Measurements from ENCODE around the gene TNS3. TPM values are rescaled to one million over a fixed set of nuclear protein-coding genes. Genes with fewer than 3 reads are reported as not detected.

Gene TNS3
- total RNA-seq, result 100 to 1,000 TPM; 122 to 247 (median 152) TPM
- 10 to 100 TPM; 17.7 to 31.4 (median 20.9) TPM for polyA plus RNA-seq
- long read RNA-seq, donor 1, full-length matches to known transcripts, result 1 of 27 reads
- long read RNA-seq, donor 1, partial matches to known transcripts, result 26 of 27 reads
- long read RNA-seq, donor 1, other reads (novel, unspliced or antisense), result 0 of 27 reads
- long read RNA-seq, donor 2, partial matches to known transcripts, result 16 of 17 reads
- long read RNA-seq, donor 2, other reads (novel, unspliced or antisense), result 0 of 17 reads

GRCh38 chr7:47581804-47582763 is at the start of gene TNS3:
Gene TNS3 (minus strand): TSS chr7:47582111. CDS start chr7:47439636, 142,475 bp downstream.
- Histone ChIP-seq H3K36me3 (no peaks in the 10 kb centered on the region), H3K9me3 (no peaks in the 10 kb centered on the region), H3K27me3 (replicated peaks in 1 of 7) (peaks cover 0 to 26% (median 0%) of the 10 kb centered on the region in 7 donors), H3K4me3 (peak within 1 kb of the TSS; percentile 50 to 86 (median 60)), H3K27ac (peak within 1 kb of the TSS; percentile 70 to 93 (median 90)), H3K4me1 (peaks cover 31 to 84% (median 61%) of the 10 kb centered on the region in 6 donors)
- intact Hi-C loops (cut with DNase I; ENCODE audit: low total_unique reads), result no loop called here
- TF ChIP-seq POLR2A (IDR thresholded peaks at IDR 0.05) (no peak), POLR2AphosphoS5 (IDR thresholded peaks at IDR 0.05) (peak; percentile 15 to 77 (median 75)), CTCF (IDR thresholded peaks at IDR 0.05 in 8 of 11, conservative IDR thresholded peaks at IDR 0.05 in 3 of 11) (peak in 6 of 11 experiments; percentile 19 to 50 (median 36))
- peak; percentile 86 for DNase-seq
- 8 to 13% (median 8%) methylated on average over 56 to 85 of the region's 85 CpGs for WGBS, 5 donors

- H3K4me3 ChIP-seq, result no peak overlapping the region
- no peak for TF ChIP-seq POLR2AphosphoS5 (IDR thresholded peaks at IDR 0.05)
- TF ChIP-seq CTCF (IDR thresholded peaks at IDR 0.05 in 8 of 11, conservative IDR thresholded peaks at IDR 0.05 in 3 of 11), result no peak
- TF ChIP-seq POLR2A (IDR thresholded peaks at IDR 0.05), result no peak
- H3K36me3 ChIP-seq, result no peaks in the 10 kb centered on the region
- H3K4me1 ChIP-seq, result peaks cover 0 to 56% (median 21%) of the 10 kb centered on the region in 6 donors
- 88 to 94% (median 91%) methylated on average over 11 to 13 of the region's 13 CpGs for WGBS, 5 donors
- DNase-seq, result no peak
- H3K27ac ChIP-seq, result no peak overlapping the region
- intact Hi-C loops (cut with DNase I; ENCODE audit: low total_unique reads), result no loop called here
- no peaks in the 10 kb centered on the region for H3K9me3 ChIP-seq
- no peaks in the 10 kb centered on the region for H3K27me3 ChIP-seq (replicated peaks in 1 of 7)
Measured at GRCh38 chr7:47631711-47632110, 49.8 kb upstream of the TNS3 start.

DNA sequence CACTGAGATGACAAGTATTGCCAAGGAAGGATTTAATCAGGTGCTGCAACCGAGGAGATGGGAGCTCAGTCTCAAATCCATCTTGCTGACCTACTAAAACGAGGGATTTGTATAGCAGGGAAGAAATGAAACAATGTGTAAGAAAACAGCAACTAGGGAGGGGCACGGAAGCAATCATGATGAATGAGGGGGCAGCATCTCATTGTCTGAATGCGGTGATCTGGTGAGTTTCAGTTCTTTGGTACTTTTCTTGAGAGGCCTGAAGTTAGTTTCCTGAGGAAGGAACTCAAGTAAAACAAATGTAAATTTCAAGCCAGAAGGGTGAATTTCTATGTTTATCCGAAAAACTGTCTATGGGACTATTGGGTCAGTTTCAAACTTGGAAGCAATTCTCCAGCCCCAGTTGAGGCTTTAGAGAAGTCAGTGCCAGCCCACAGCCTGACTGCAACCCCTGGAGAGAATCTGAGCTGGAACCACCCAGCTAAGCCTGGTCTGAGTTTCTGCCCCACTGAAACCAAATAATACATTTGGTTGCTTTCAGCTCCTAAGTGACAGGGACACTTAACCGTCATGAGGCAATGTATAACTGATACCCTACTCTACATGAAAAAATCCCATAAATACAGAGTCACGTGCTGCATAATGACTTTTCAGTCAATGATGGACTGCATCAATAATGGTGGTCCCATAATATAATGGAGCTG is 45.8 kb upstream of the TNS3 start:
- intact Hi-C loops (cut with DNase I; ENCODE audit: low total_unique reads), result no loop called here
- TF ChIP-seq CTCF (IDR thresholded peaks at IDR 0.05 in 8 of 11, conservative IDR thresholded peaks at IDR 0.05 in 3 of 11), result no peak
- TF ChIP-seq POLR2AphosphoS5 (IDR thresholded peaks at IDR 0.05), result no peak
- TF ChIP-seq POLR2A (IDR thresholded peaks at IDR 0.05), result no peak
- WGBS, 5 donors, result 34 to 50% (median 42%) methylated on average over 7 of the region's 7 CpGs
- Histone ChIP-seq H3K36me3 (no peaks in the 10 kb centered on the region), H3K27ac (peak overlapping the region in 7 of 8 donors; percentile 13 to 80 (median 69)), H3K27me3 (replicated peaks in 1 of 7) (no peaks in the 10 kb centered on the region), H3K4me1 (peaks cover 0 to 65% (median 18%) of the 10 kb centered on the region in 6 donors), H3K9me3 (no peaks in the 10 kb centered on the region), H3K4me3 (no peak overlapping the region)
- no peak for DNase-seq

Data from spleen (tissue), 13 donors.